ENCODE data around the gene DNAH8.

The DNAH8 gene

DNA sequence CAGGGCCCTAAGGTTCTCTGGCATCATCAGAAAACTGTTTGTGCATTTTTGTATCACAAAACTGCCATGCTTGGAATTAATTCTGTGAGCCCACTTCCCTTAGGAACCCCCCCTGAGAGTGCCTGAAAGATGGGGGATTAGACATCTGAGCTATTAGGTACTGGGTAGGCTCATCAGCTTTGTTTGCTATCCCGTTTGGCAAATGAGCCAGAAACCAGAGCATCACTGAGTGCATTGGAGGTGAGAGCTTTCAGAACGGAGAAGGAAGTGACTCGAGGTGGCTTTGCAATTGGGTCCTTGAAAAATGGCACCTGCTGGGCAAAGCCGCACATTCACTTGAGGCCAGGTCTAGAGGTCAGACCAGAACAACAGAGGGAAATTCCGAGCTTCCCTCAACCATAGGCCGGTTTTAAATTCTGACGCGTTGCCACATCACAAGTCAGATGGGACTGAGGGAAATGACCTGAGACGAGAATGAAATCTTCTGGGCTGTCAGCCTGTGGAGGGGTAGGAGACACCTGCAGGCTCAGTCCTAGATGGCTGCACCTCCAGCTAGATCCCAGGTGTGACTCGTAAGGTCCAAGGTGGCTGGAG is 325.1 kb downstream of the DNAH8 start:
- DNase-seq = no peak
- in situ Hi-C loops (cut with HindIII; ENCODE audit: low pct_ligation_motif_present, low sequenced_read_pairs) = no loop called here
- TF ChIP-seq, protein P1, sequence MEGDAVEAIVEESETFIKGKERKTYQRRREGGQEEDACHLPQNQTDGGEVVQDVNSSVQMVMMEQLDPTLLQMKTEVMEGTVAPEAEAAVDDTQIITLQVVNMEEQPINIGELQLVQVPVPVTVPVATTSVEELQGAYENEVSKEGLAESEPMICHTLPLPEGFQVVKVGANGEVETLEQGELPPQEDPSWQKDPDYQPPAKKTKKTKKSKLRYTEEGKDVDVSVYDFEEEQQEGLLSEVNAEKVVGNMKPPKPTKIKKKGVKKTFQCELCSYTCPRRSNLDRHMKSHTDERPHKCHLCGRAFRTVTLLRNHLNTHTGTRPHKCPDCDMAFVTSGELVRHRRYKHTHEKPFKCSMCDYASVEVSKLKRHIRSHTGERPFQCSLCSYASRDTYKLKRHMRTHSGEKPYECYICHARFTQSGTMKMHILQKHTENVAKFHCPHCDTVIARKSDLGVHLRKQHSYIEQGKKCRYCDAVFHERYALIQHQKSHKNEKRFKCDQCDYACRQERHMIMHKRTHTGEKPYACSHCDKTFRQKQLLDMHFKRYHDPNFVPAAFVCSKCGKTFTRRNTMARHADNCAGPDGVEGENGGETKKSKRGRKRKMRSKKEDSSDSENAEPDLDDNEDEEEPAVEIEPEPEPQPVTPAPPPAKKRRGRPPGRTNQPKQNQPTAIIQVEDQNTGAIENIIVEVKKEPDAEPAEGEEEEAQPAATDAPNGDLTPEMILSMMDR (IDR thresholded peaks at IDR 0.05; ENCODE audit: low read depth, low read length, missing control alignments) = no peak
- no peak overlapping the region for H3K4me3 ChIP-seq (ENCODE audit: low read depth, low read length)
- no peak overlapping the region for H3K27ac ChIP-seq
- no peaks in the 10 kb centered on the region for H3K36me3 ChIP-seq (replicated peaks)
- H3K27me3 ChIP-seq (replicated peaks) = peaks cover 3% of the 10 kb centered on the region

DNA sequence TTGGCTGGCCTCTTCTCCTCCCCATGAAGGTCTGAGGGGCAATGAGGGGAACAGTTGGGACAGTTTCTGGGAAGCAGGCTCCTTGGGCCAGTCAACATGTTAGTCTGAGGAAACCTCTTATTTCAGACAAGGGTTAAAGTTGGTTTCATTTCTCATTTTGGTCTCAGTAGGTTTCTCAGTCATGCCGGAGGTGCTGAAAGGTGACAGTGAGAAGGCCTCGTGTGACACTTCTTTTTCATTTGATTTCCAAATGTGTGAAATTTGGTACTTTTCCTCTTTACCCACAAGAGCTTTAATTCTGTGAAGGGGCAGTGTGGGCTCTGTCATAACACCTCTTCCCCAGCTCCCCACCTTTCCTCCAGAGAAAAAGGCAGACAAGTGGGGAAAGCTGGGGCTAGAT is 326.0 kb downstream of the DNAH8 start:
- Histone ChIP-seq H3K27me3 (replicated peaks) (no peaks in the 10 kb centered on the region), H3K36me3 (replicated peaks) (no peaks in the 10 kb centered on the region), H3K4me3 (ENCODE audit: low read depth, low read length) (no peak overlapping the region), H3K27ac (no peak overlapping the region)
- DNase-seq = no peak
- in situ Hi-C loops (cut with HindIII; ENCODE audit: low pct_ligation_motif_present, low sequenced_read_pairs) = no loop called here
- TF ChIP-seq, protein P1 (IDR thresholded peaks at IDR 0.05; ENCODE audit: low read depth, low read length, missing control alignments) = no peak

DNA sequence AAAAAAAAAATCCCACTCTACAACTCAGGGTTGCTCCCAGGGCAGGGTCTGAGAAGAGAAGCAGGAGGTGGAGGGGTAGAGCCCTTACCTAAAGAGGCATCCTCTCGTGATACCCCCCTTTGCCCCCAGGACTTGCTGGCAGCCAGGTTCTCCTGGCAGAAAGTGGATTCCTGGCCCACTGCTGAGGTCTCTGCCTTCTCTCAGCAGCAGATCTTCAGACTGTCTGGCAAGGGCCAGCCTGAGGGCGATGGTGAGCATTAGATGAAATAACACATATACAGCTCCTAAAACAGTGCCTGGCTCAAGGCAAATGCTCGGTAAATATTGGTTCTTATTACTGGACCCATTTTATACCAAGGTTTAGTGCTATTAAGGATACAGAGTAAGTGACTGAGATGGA is 328.7 kb downstream of the DNAH8 start:
- TF ChIP-seq, protein P1 (IDR thresholded peaks at IDR 0.05; ENCODE audit: low read depth, low read length, missing control alignments) = no peak
- no peaks in the 10 kb centered on the region for H3K36me3 ChIP-seq (replicated peaks)
- H3K27me3 ChIP-seq (replicated peaks) = peaks cover 15% of the 10 kb centered on the region
- no peak overlapping the region for H3K27ac ChIP-seq
- in situ Hi-C loops (cut with HindIII; ENCODE audit: low pct_ligation_motif_present, low sequenced_read_pairs) = no loop called here
- no peak for DNase-seq
- H3K4me3 ChIP-seq (ENCODE audit: low read depth, low read length) = no peak overlapping the region

DNA sequence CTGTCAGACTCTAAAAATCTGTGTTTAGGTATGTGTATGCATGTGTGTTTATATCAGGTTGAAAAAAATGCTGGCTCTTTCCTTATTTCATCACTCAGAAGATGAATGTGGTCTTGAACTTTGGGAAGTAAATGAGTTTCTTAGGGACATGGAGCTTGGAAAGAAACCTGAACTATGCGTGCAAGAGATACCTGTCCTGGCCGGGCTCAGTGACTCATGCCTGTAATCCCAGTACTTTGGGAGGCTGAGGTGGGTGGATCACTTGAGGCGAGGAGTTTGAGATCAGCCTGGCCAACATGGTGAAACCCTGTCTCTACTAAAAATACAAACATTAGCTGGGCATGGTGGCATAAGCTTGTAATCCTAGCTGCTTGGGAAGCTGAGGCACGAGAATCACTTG is 329.1 kb downstream of the DNAH8 start:
- in situ Hi-C loops (cut with HindIII; ENCODE audit: low pct_ligation_motif_present, low sequenced_read_pairs) = no loop called here
- Histone ChIP-seq H3K4me3 (ENCODE audit: low read depth, low read length) (no peak overlapping the region), H3K27me3 (replicated peaks) (peaks cover 19% of the 10 kb centered on the region), H3K27ac (no peak overlapping the region), H3K36me3 (replicated peaks) (no peaks in the 10 kb centered on the region)
- TF ChIP-seq, protein P1 (IDR thresholded peaks at IDR 0.05; ENCODE audit: low read depth, low read length, missing control alignments) = no peak
- no peak for DNase-seq

DNA sequence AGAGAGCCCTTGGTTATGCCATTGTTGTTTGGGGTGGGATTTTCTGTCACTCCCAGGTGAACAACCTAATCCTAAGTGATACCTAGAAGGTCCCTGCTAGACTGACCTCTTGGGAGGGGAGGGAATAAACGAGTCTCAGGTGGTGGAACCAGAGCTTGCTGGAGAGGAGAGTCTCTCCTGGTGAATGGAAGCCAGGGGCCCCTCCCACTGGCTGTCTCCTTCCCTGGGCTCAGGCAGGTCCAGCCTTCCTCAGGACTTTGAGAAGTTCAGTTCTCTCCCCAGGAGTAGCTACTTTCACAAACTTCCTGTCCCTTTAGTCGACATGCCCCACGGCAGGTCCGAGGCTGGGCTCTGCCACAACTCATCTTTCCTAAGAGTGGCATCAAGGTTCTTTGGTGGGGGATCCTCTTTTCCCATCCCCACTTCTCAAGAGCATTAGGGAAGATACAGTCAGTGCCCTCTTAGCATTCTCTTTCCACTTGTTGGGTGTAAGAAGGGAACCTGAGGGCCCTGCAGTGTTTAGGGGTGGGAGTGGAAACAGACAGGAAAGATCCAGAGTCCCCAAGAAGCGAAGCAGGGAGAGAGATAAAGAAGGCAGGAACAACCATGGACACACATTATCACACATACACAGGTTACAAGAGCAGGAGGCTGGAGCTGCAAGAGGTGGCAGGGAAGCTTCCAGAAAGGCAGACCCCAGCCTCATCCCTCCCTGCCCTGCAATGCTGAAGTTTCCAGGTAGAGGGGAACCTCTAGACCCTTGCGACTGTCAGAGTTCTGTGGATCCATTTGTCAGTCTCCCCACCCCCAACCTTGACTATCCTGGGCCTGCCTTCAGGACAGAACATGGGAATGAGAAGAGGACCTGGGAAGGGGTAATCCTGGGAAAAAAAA is 332.6 kb downstream of the DNAH8 start:
- Histone ChIP-seq H3K27me3 (replicated peaks) (peaks cover 26% of the 10 kb centered on the region), H3K36me3 (replicated peaks) (no peaks in the 10 kb centered on the region), H3K27ac (no peak overlapping the region), H3K4me3 (ENCODE audit: low read depth, low read length) (no peak overlapping the region)
- no peak for DNase-seq
- TF ChIP-seq, protein P1 (IDR thresholded peaks at IDR 0.05; ENCODE audit: low read depth, low read length, missing control alignments) = no peak
- in situ Hi-C loops (cut with HindIII; ENCODE audit: low pct_ligation_motif_present, low sequenced_read_pairs) = no loop called here

Data from brain microvascular endothelial cell (primary cell).